H1 (cell line): Measurements from ENCODE around the gene NR5A2. TPM values are rescaled to one million over a fixed set of nuclear protein-coding genes. Genes with fewer than 3 reads are reported as not detected.

Experiments
- CHD1 ChIP-seq: IDR thresholded peaks from 2 replicates; pipeline ENCODE4 v1.6.1; 2012; ENCODE audit warnings: low read depth, low read length, improper control_type of control experiment
- GABPA ChIP-seq: IDR thresholded peaks from 2 replicates; pipeline ENCODE4 v1.6.1; 2011; ENCODE audit warnings: mild to moderate bottlenecking, low read length, moderate library complexity, borderline replicate concordance; ENCODE audit not compliant: insufficient read depth
- JUND ChIP-seq: IDR thresholded peaks from 2 replicates; pipeline ENCODE4 v1.6.1; 2011; ENCODE audit warnings: mild to moderate bottlenecking, improper control_type of control experiment, low read length
- POLR2AphosphoS5 ChIP-seq: IDR thresholded peaks from 2 replicates; pipeline ENCODE4 v1.6.1; 2011; ENCODE audit warnings: low read depth, low read length
- RFX5 ChIP-seq: IDR thresholded peaks from 2 replicates; pipeline ENCODE4 v1.6.1; 2011; ENCODE audit warnings: low read depth, low read length, improper control_type of control experiment, borderline replicate concordance
- TBP ChIP-seq: IDR thresholded peaks from 2 replicates; pipeline ENCODE4 v1.6.1; 2011; ENCODE audit warnings: low read depth, low read length, improper control_type of control experiment
- TEAD4 ChIP-seq: IDR thresholded peaks from 2 replicates; pipeline ENCODE4 v1.6.1; 2012; ENCODE audit warnings: low read depth, low read length, inconsistent platforms, mixed read lengths
- polyA plus RNA-seq, 7 experiments: library from polyadenylated mRNA; depleted of rRNA in 3 of 7; stranded (reverse) in 5 of 7; unstranded in 2 of 7; fragments of >200 nt in 5 of 7; fragments of 200-250 nt in 2 of 7; gene quantifications; 1 replicate in 5 of 7; 2 replicates in 1 of 7; 4 replicates in 1 of 7; pipeline versions ENCODE4 v1.2.1 to v1.2.3, GENCODE V29; 2011 to 2013; ENCODE audit warnings: missing spikeins in 2 of 7, mixed read lengths in 2 of 7
- total RNA-seq: library from RNA; stranded (reverse); fragmentation: NEBNext Ultra II Directional; extraction: Animal tissue kit (Norgen Biotek cat#: 25700); gene quantifications from 2 replicates; pipeline ENCODE4 v1.2.1, GENCODE V29; 2021
- TF ChIP-seq, protein P1 (sequence below), 3 experiments: IDR thresholded peaks; 1 replicate in 2 of 3; 2 replicates in 1 of 3; pipeline versions ENCODE4 v1.5.1 to v1.6.1; 2011; ENCODE audit warnings: low read length in 3 of 3, mild to moderate bottlenecking in 3 of 3, inconsistent platforms in 2 of 3, low read depth in 1 of 3, moderate library complexity in 1 of 3; ENCODE audit not compliant: insufficient read depth in 1 of 3; ENCODE audit errors: control extremely low read depth in 1 of 3

NR5A2 gene
- total and polyA plus RNA-seq, 2 of the 8 experiments (the other 6 are each of a cell fraction or from before 2014, with no cell fraction given): 1.7 to 11.6 TPM

DNA sequence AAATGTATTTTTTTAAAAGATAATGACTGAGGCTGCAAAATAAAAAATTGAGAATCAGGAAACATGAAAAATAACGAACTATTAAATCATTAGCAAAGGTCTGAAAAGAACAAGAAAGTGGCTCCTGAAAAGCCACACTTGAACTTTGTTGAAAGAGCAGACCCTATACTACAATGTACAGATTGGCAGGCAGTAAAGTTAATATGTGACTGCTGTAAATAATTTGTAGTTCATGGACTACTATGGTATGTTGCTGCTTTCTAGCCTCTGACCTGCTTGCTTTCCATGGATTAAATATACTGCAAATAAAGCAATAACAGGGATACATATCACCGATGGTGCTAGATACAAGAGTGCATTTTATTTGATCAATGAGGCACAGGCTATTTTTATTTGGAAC is 18.6 kb downstream of the NR5A2 start (continued):
- TF ChIP-seq, protein P1, sequence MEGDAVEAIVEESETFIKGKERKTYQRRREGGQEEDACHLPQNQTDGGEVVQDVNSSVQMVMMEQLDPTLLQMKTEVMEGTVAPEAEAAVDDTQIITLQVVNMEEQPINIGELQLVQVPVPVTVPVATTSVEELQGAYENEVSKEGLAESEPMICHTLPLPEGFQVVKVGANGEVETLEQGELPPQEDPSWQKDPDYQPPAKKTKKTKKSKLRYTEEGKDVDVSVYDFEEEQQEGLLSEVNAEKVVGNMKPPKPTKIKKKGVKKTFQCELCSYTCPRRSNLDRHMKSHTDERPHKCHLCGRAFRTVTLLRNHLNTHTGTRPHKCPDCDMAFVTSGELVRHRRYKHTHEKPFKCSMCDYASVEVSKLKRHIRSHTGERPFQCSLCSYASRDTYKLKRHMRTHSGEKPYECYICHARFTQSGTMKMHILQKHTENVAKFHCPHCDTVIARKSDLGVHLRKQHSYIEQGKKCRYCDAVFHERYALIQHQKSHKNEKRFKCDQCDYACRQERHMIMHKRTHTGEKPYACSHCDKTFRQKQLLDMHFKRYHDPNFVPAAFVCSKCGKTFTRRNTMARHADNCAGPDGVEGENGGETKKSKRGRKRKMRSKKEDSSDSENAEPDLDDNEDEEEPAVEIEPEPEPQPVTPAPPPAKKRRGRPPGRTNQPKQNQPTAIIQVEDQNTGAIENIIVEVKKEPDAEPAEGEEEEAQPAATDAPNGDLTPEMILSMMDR (IDR thresholded peaks at IDR 0.05; ENCODE audit: control extremely low read depth in 1 of 3, insufficient read depth in 1 of 3, low read depth in 1 of 3, low read length in 3 of 3): no peak
- TF ChIP-seq GABPA (no peak), TEAD4 (no peak), JUND (no peak), RFX5 (no peak), POLR2AphosphoS5 (no peak), CHD1 (no peak), TBP (no peak)
